Head of caudate nucleus (tissue), 42 donors: Measurements from ENCODE around the gene FARS2.

ENCODE experiments used
- DNase-seq, 42 donors: peaks; one replicate each; pipeline versions ENCODE4 v3.0.0 to v3.0.0-alpha.2; 2020 to 2021; ENCODE audit warnings: mixed read lengths in 7 of 42
- intact Hi-C: fragments of 100-400 bp; cut with DNase I; formaldehyde crosslinking; loops from one replicate; pipeline ENCODE4 v1.15.0; 2022

FARS2 gene

GRCh38 chr6:5260661-5261544 is at the start of gene FARS2, which contains the start of gene LYRM4:
Gene FARS2, plus strand, starts transcription at chr6:5261513.
Gene LYRM4, minus strand, starts transcription at chr6:5260950. Its CDS starts 217 bp downstream, at chr6:5260733.
- DNase-seq = peak; percentile 74 to 96 (median 92)
- intact Hi-C loops = no loop called here

GRCh38 chr6:5213836-5214235 is 47.5 kb upstream of the FARS2 start:
- intact Hi-C loops = no loop called here
- peak in 5 of 42 donors; percentile 39 to 70 (median 44) for DNase-seq

- intact Hi-C loops = no loop called here
- peak in 38 of 42 donors; percentile 21 to 88 (median 65) for DNase-seq
Observed at GRCh38 chr6:5214570-5215052, 46.7 kb upstream of the FARS2 start.

- no peak for DNase-seq
- intact Hi-C loops = no loop called here
Observed at GRCh38 chr6:5215159-5215558, 46.2 kb upstream of the FARS2 start.

- intact Hi-C loops = no loop called here
- DNase-seq = no peak
Observed at GRCh38 chr6:5215799-5216198, 45.5 kb upstream of the FARS2 start.

- DNase-seq = no peak
- intact Hi-C loops = no loop called here
Observed at GRCh38 chr6:5217356-5217755, 44.0 kb upstream of the FARS2 start.

GRCh38 chr6:5219011-5219691 is 42.2 kb upstream of the FARS2 start:
- DNase-seq = no peak
- intact Hi-C loops = no loop called here

- intact Hi-C loops = no loop called here
- no peak for DNase-seq
Observed at GRCh38 chr6:5220443-5220842, 40.9 kb upstream of the FARS2 start.

- DNase-seq = no peak
- intact Hi-C loops = no loop called here
Observed at GRCh38 chr6:5223309-5223708, 38.0 kb upstream of the FARS2 start.

- no peak for DNase-seq
- intact Hi-C loops = no loop called here
Observed at GRCh38 chr6:5229356-5229755, 32.0 kb upstream of the FARS2 start.

- intact Hi-C loops = no loop called here
- no peak for DNase-seq
Observed at GRCh38 chr6:5230081-5230480, 31.2 kb upstream of the FARS2 start.

- intact Hi-C loops = no loop called here
- no peak for DNase-seq
Observed at GRCh38 chr6:5231289-5231688, 30.0 kb upstream of the FARS2 start.

GRCh38 chr6:5234874-5235273 is 26.4 kb upstream of the FARS2 start:
- intact Hi-C loops = no loop called here
- DNase-seq = no peak

- no peak for DNase-seq
- intact Hi-C loops = no loop called here
Observed at GRCh38 chr6:5235830-5236229, 25.5 kb upstream of the FARS2 start.

- DNase-seq = no peak
- intact Hi-C loops = no loop called here
Observed at GRCh38 chr6:5237805-5238204, 23.5 kb upstream of the FARS2 start.

- intact Hi-C loops = no loop called here
- no peak for DNase-seq
Observed at GRCh38 chr6:5238336-5238735, 23.0 kb upstream of the FARS2 start.

GRCh38 chr6:5241252-5241651 is 20.1 kb upstream of the FARS2 start:
- no peak for DNase-seq
- intact Hi-C loops = no loop called here

GRCh38 chr6:5243069-5243468 is 18.2 kb upstream of the FARS2 start:
- no peak for DNase-seq
- intact Hi-C loops = no loop called here

GRCh38 chr6:5246141-5247097 is 14.9 kb upstream of the FARS2 start:
- no peak for DNase-seq
- intact Hi-C loops = no loop called here
